H9 (cell line): ENCODE measurements around the gene DLL4. TPM values are rescaled to one million over a fixed set of nuclear protein-coding genes. Genes with fewer than 3 reads are reported as not detected.
A peak's percentile ranks its signal among the peaks of the same experiment; 100 is the strongest.

Experiments
- DNase-seq: peaks from one replicate; pipeline ENCODE4 v3.0.0-alpha.2; 2017
- H2AFZ ChIP-seq: one replicate; pipeline ENCODE4 v1.6.1; 2013; ENCODE audit warnings: mild to moderate bottlenecking, low read length, control low read depth, moderate library complexity
- H2AK5ac ChIP-seq: 2 replicates; pipeline ENCODE4 v1.6.1; 2013; ENCODE audit warnings: low read length, control low read depth, mixed read lengths; ENCODE audit not compliant: insufficient read length
- H2BK120ac ChIP-seq: one replicate; pipeline ENCODE4 v1.6.1; 2013; ENCODE audit warnings: low read depth, mild to moderate bottlenecking, low read length, control low read depth, inconsistent platforms; ENCODE audit not compliant: poor library complexity, severe bottlenecking
- H2BK12ac ChIP-seq: 2 replicates; pipeline ENCODE4 v1.6.1; 2013; ENCODE audit warnings: low read length, control low read depth, mixed read lengths, low read depth; ENCODE audit not compliant: insufficient read length
- H2BK15ac ChIP-seq: 2 replicates; pipeline ENCODE4 v1.6.1; 2013; ENCODE audit warnings: low read depth, low read length, control low read depth
- H2BK20ac ChIP-seq: one replicate; pipeline ENCODE4 v1.6.1; 2013; ENCODE audit warnings: low read depth, mild to moderate bottlenecking, low read length, control low read depth, inconsistent platforms; ENCODE audit not compliant: poor library complexity, severe bottlenecking
- H2BK5ac ChIP-seq: 2 replicates; pipeline ENCODE4 v1.6.1; 2013; ENCODE audit warnings: low read length, control low read depth, mixed read lengths; ENCODE audit not compliant: insufficient read length
- H3K14ac ChIP-seq: 2 replicates; pipeline ENCODE4 v1.6.1; 2013; ENCODE audit warnings: low read length, control low read depth; ENCODE audit not compliant: insufficient read depth
- H3K18ac ChIP-seq: 2 replicates; pipeline ENCODE4 v1.6.1; 2013; ENCODE audit warnings: low read depth, mild to moderate bottlenecking, mixed read lengths, low read length, control low read depth; ENCODE audit not compliant: insufficient read length
- H3K23ac ChIP-seq: 2 replicates; pipeline ENCODE4 v1.6.1; 2013; ENCODE audit warnings: low read length, control low read depth, mixed read lengths, low read depth; ENCODE audit not compliant: insufficient read length
- H3K23me2 ChIP-seq: 2 replicates; pipeline ENCODE4 v1.6.1; 2013; ENCODE audit warnings: low read depth, mild to moderate bottlenecking, mixed read lengths, low read length, control low read depth; ENCODE audit not compliant: insufficient read length, poor library complexity, severe bottlenecking
- H3K27ac ChIP-seq: 2 replicates; pipeline ENCODE4 v1.5.1; 2013; ENCODE audit warnings: low read length, control low read depth, mixed read lengths, low read depth; ENCODE audit not compliant: insufficient read length
- H3K27me3 ChIP-seq: 2 replicates; pipeline ENCODE4 v1.6.1; 2013; ENCODE audit warnings: low read length, control low read depth, inconsistent platforms; ENCODE audit not compliant: insufficient read depth
- H3K4ac ChIP-seq: 2 replicates; pipeline ENCODE4 v1.6.1; 2013; ENCODE audit warnings: low read depth, mild to moderate bottlenecking, control low read depth, inconsistent platforms, low read length, moderate library complexity
- H3K4me1 ChIP-seq: 2 replicates; pipeline ENCODE4 v1.6.1; 2013; ENCODE audit warnings: low read length, control low read depth, inconsistent platforms; ENCODE audit not compliant: insufficient read depth
- H3K4me2 ChIP-seq: 2 replicates; pipeline ENCODE4 v1.6.1; 2013; ENCODE audit warnings: low read length, control low read depth, mixed read lengths; ENCODE audit not compliant: insufficient read length, insufficient read depth
- H3K56ac ChIP-seq: 2 replicates; pipeline ENCODE4 v1.6.1; 2013; ENCODE audit warnings: low read depth, mild to moderate bottlenecking, mixed read lengths, low read length, control low read depth; ENCODE audit not compliant: insufficient read length
- H3K79me1 ChIP-seq: 2 replicates; pipeline ENCODE4 v1.6.1; 2013; ENCODE audit warnings: low read depth, mild to moderate bottlenecking, moderate library complexity, low read length, control low read depth, inconsistent platforms; ENCODE audit not compliant: insufficient read depth, poor library complexity, severe bottlenecking
- H3K79me2 ChIP-seq: 2 replicates; pipeline ENCODE4 v1.6.1; 2013; ENCODE audit warnings: low read length, control low read depth, inconsistent platforms; ENCODE audit not compliant: insufficient read depth
- H3K9ac ChIP-seq: 2 replicates; pipeline ENCODE4 v1.6.1; 2013; ENCODE audit warnings: low read length, control low read depth, mixed read lengths; ENCODE audit not compliant: insufficient read length; ENCODE audit errors: extremely low read depth
- H3K9me3 ChIP-seq: one replicate; pipeline ENCODE4 v1.6.1; 2013; ENCODE audit warnings: low read depth, low read length, inconsistent platforms; ENCODE audit not compliant: control insufficient read depth
- H3T11ph ChIP-seq: one replicate; pipeline ENCODE4 v1.6.1; 2013; ENCODE audit warnings: mild to moderate bottlenecking, low read length, control low read depth, inconsistent platforms
- H4K20me1 ChIP-seq: one replicate; pipeline ENCODE4 v1.6.1; 2013; ENCODE audit not compliant: control insufficient read depth, insufficient read length, insufficient read depth
- H4K5ac ChIP-seq: 2 replicates; pipeline ENCODE4 v1.6.1; 2013; ENCODE audit warnings: low read depth, mild to moderate bottlenecking, mixed read lengths, low read length, control low read depth; ENCODE audit not compliant: insufficient read length
- H4K8ac ChIP-seq: replicated peaks from 2 replicates; pipeline ENCODE4 v1.6.1; 2013; ENCODE audit warnings: low read length, control low read depth, mixed read lengths, low read depth; ENCODE audit not compliant: insufficient read length
- H4K91ac ChIP-seq: 2 replicates; pipeline ENCODE4 v1.6.1; 2013; ENCODE audit warnings: low read depth, mild to moderate bottlenecking, moderate library complexity, mixed read lengths, low read length, control low read depth; ENCODE audit not compliant: insufficient read length
- H3K27ac Mint-ChIP-seq, 3 experiments: 2 replicates in 2 of 3; 3 replicates in 1 of 3; pipeline ENCODE4 v1.8.0; 2020 to 2021; ENCODE audit warnings: mixed read lengths in 3 of 3, mild to moderate bottlenecking in 1 of 3, moderate library complexity in 1 of 3
- H3K27me3 Mint-ChIP-seq: 2 replicates; pipeline ENCODE4 v1.8.0; 2021; ENCODE audit warnings: low read depth, mild to moderate bottlenecking, moderate library complexity, mixed read lengths
- H3K36me3 Mint-ChIP-seq, 3 experiments: 2 replicates in 2 of 3; 3 replicates in 1 of 3; pipeline ENCODE4 v1.8.0; 2020 to 2021; ENCODE audit warnings: low read depth in 3 of 3, mixed read lengths in 3 of 3; ENCODE audit not compliant: insufficient read depth in 1 of 3
- H3K4me1 Mint-ChIP-seq, 2 experiments: 2 replicates each; pipeline ENCODE4 v1.8.0; 2020; ENCODE audit warnings: mixed read lengths in 2 of 2
- H3K4me3 Mint-ChIP-seq, 2 experiments: 2 replicates in 1 of 2; 3 replicates in 1 of 2; pipeline ENCODE4 v1.8.0; 2020 to 2021; ENCODE audit warnings: mild to moderate bottlenecking in 2 of 2, mixed read lengths in 2 of 2, moderate library complexity in 1 of 2
- H3K9me3 Mint-ChIP-seq, 2 experiments: 2 replicates in 1 of 2; 3 replicates in 1 of 2; pipeline ENCODE4 v1.8.0; 2020; ENCODE audit warnings: mild to moderate bottlenecking in 2 of 2, mixed read lengths in 2 of 2, moderate library complexity in 1 of 2
- WGBS: extraction: QIAGEN DNeasy Blood & Tissue Kit; methylation state at CpG from one replicate; pipeline ENCODE4 v1.1.7; 2013; ENCODE audit warnings: missing lambda C conversion rate, low lambda C conversion rate, mixed read lengths; ENCODE audit not compliant: insufficient read length; ENCODE audit errors: extremely low coverage; 5-methylcytosine and 5-hydroxymethylcytosine counted together
- total RNA-seq: library from RNA; stranded (reverse); gene quantifications from 2 replicates; pipeline ENCODE4 v1.2.1, GENCODE V29; 2021
- TF ChIP-seq, protein P1 (sequence below): fragments of 200-600 bp; sonication (generic); conservative IDR thresholded peaks from 3 replicates; pipeline ENCODE4 v1.8.0; 2021; ENCODE audit warnings: antibody characterized with exemption, mild to moderate bottlenecking

Gene DLL4
- total RNA-seq, 1 experiment from 2014 or later: 0.28 TPM

DNA sequence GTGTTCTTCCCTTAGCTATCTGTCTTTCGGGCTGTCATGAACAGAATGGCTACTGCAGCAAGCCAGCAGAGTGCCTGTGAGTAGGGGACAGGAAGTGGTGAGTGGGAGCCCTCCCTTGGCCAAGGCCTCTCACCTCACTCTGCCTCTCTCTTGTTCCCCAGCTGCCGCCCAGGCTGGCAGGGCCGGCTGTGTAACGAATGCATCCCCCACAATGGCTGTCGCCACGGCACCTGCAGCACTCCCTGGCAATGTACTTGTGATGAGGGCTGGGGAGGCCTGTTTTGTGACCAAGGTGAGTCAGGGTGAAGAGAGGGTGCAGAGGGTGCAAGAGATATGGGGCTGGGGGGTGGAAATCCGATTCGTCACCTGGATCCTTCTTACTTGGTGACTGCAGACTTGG lies 3.0 kb downstream of the DLL4 start:
- Histone ChIP-seq H2BK5ac (no peak overlapping the region), H3K4me1 (peaks cover 2% of the 10 kb centered on the region; the same call in 1 of the 2 replicates), H2BK20ac (no peak overlapping the region), H4K20me1 (no peaks in the 10 kb centered on the region), H3K9me3 (no peaks in the 10 kb centered on the region), H2BK15ac (no peak overlapping the region), H3K56ac (no peak overlapping the region), H3T11ph (no peak overlapping the region), H4K91ac (no peak overlapping the region), H3K79me2 (no peaks in the 10 kb centered on the region), H4K8ac (no peak overlapping the region), H3K27me3 (peaks cover 30% of the 10 kb centered on the region), H2BK12ac (no peak overlapping the region), H4K5ac (no peak overlapping the region), H3K4me2 (no peak overlapping the region), H3K4ac (no peak overlapping the region), H3K23ac (no peak overlapping the region), H3K18ac (no peak overlapping the region), H3K14ac (no peak overlapping the region), H3K27ac (no peak overlapping the region), H3K79me1 (no peaks in the 10 kb centered on the region), H2AK5ac (no peak overlapping the region), H2AFZ (no peak overlapping the region), H3K9ac (no peak overlapping the region), H2BK120ac (no peak overlapping the region), H3K23me2 (peaks cover 28% of the 10 kb centered on the region)
- peak overlapping the region in 1 of 2 experiments; percentile 43; a peak in 1 of 5 replicates for H3K4me3 Mint-ChIP-seq
- DNase-seq: no peak
- no CpG with 5 or more reads among the region's 8 CpGs for WGBS
- H3K27me3 Mint-ChIP-seq: peaks cover 96% of the 10 kb centered on the region
- H3K4me1 Mint-ChIP-seq: peaks cover 23 to 33% of the 10 kb centered on the region in 2 experiments
- TF ChIP-seq, protein P1, sequence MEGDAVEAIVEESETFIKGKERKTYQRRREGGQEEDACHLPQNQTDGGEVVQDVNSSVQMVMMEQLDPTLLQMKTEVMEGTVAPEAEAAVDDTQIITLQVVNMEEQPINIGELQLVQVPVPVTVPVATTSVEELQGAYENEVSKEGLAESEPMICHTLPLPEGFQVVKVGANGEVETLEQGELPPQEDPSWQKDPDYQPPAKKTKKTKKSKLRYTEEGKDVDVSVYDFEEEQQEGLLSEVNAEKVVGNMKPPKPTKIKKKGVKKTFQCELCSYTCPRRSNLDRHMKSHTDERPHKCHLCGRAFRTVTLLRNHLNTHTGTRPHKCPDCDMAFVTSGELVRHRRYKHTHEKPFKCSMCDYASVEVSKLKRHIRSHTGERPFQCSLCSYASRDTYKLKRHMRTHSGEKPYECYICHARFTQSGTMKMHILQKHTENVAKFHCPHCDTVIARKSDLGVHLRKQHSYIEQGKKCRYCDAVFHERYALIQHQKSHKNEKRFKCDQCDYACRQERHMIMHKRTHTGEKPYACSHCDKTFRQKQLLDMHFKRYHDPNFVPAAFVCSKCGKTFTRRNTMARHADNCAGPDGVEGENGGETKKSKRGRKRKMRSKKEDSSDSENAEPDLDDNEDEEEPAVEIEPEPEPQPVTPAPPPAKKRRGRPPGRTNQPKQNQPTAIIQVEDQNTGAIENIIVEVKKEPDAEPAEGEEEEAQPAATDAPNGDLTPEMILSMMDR: no peak
- H3K9me3 Mint-ChIP-seq: peaks cover 0 to 2% of the 10 kb centered on the region in 2 experiments; a peak in 3 of 5 replicates
- H3K36me3 Mint-ChIP-seq: no peaks in the 10 kb centered on the region
- H3K27ac Mint-ChIP-seq: no peak overlapping the region
